Activated T-cell treated with anti-CD3 and anti-CD28 coated beads, Interleukin-2, amount 50 U/mL, for 24 hours (primary cell): Measurements from ENCODE around the gene PLXNC1.
A peak's percentile ranks its signal among the peaks of the same experiment; 100 is the strongest.

Source experiments
- DNase-seq: peaks from one replicate; pipeline ENCODE4 v3.0.0-alpha.2; 2020
- H3K27ac Mint-ChIP-seq: 2 replicates; pipeline ENCODE4 v1.8.0; 2020; ENCODE audit warnings: mild to moderate bottlenecking, mixed read lengths
- H3K27me3 Mint-ChIP-seq: 2 replicates; pipeline ENCODE4 v1.8.0; 2020; ENCODE audit warnings: mixed read lengths
- H3K36me3 Mint-ChIP-seq: 2 replicates; pipeline ENCODE4 v1.8.0; 2020; ENCODE audit warnings: low read depth, mixed read lengths
- H3K4me1 Mint-ChIP-seq: 2 replicates; pipeline ENCODE4 v1.8.0; 2020; ENCODE audit warnings: low read depth, mixed read lengths
- H3K4me3 Mint-ChIP-seq: 2 replicates; pipeline ENCODE4 v1.8.0; 2020; ENCODE audit warnings: mild to moderate bottlenecking, moderate library complexity, mixed read lengths
- H3K9me3 Mint-ChIP-seq: 2 replicates; pipeline ENCODE4 v1.8.0; 2020; ENCODE audit warnings: mixed read lengths

The PLXNC1 gene

DNA sequence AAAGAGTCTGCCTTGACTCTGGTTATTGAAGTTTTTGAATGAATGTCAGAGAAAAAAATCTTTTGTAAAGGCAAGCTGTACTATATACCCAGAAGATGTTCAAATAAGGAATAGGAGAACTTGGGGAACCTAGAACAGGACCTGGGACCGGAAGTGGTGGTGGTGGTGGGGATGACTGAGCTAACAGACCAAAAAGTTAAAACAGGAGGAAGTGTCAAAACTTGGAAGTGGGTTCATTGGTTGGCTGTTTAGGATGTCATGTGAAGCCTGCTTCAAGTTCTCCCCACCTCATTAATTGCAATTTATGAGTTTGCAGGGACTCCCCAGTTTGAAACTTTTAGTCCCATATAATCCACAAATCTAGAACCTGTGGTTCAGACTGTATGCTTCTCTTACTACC is 26.2 kb downstream of the PLXNC1 start:
- H3K4me1 Mint-ChIP-seq = peaks cover 59% of the 10 kb centered on the region
- no peak overlapping the region for H3K4me3 Mint-ChIP-seq
- no peak for DNase-seq
- no peaks in the 10 kb centered on the region for H3K9me3 Mint-ChIP-seq
- no peaks in the 10 kb centered on the region for H3K27me3 Mint-ChIP-seq
- H3K36me3 Mint-ChIP-seq = peaks cover 3% of the 10 kb centered on the region
- H3K27ac Mint-ChIP-seq = no peak overlapping the region

DNA sequence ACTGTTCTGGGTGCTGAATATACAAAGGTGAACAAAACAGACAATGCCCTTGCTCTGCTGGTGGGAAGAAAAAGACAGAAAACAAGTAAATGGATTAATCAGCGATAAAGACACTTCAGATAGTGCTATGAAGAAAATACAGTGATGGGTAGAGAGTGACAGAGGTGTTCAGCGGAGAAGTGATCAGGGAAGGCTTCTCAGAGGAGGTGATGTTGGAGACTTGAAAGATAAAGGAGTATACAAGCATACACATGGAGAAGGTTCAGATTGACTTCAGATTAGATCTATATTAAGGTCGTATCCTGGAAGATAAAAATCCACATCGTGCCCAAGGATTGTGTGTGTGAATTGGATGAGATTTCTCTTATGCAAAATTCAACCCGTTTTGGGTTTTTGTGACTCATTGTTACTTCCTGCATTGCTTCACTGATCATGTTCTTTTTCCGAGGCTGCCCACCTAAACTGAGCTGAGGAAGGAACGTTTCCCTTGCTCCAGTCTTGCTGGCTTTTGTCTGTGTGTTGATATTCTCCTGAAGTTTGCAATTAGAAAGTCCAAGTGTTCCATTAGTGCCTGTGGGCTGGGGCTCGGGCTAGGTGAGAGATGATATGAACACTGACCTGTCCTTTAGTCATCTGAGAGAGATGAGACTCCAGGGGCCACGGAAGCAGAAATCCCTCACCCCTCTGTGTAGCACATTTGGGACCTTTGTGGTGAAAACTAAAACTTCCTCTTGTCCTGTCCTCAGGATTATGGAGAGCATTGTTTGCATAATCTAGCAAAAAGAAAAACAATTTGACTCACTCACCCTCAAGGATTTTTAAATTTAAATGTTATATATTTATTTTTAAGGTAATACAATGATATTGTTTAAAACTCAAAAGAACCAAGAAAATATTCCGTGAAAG is 27.6 kb downstream of the PLXNC1 start:
- peak overlapping the region; percentile 56 for H3K27ac Mint-ChIP-seq

DNA sequence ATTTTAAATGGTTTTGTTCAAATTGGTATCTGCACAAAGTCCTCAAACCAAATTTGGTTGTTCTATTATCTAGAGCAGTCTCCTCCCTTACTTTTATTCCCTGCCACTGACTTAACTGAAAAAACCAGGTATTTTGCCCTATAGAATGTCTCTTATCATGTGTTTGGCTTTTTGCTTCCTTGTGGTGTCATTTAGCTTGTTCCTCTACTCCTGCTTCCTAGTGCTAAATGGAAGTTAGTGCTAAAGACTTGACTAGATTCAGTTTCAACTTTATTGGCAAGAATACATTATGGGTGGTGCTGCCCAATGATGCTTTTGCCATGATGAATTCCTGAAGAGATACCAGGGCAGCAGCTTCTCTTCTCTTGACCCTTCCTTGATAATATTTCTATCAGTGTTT is 29.7 kb downstream of the PLXNC1 start:
- H3K9me3 Mint-ChIP-seq = no peaks in the 10 kb centered on the region
- no peak overlapping the region for H3K4me3 Mint-ChIP-seq
- no peak overlapping the region for H3K27ac Mint-ChIP-seq
- no peak for DNase-seq
- H3K27me3 Mint-ChIP-seq = no peaks in the 10 kb centered on the region
- H3K4me1 Mint-ChIP-seq = peaks cover 38% of the 10 kb centered on the region
- peaks cover 7% of the 10 kb centered on the region for H3K36me3 Mint-ChIP-seq

More for the DNA sequence above, 27.6 kb downstream of the PLXNC1 start:
- Mint-ChIP-seq H3K4me1 (peaks cover 52% of the 10 kb centered on the region), H3K9me3 (no peaks in the 10 kb centered on the region), H3K27me3 (no peaks in the 10 kb centered on the region), H3K36me3 (peaks cover 6% of the 10 kb centered on the region), H3K4me3 (peak overlapping the region; percentile 8)
- DNase-seq = no peak

GRCh38 chr12:94178882-94179281 is 30.5 kb downstream of the PLXNC1 start:
- Mint-ChIP-seq H3K9me3 (no peaks in the 10 kb centered on the region), H3K4me1 (peaks cover 30% of the 10 kb centered on the region), H3K4me3 (no peak overlapping the region), H3K27ac (no peak overlapping the region), H3K27me3 (no peaks in the 10 kb centered on the region), H3K36me3 (peaks cover 8% of the 10 kb centered on the region)
- DNase-seq = no peak

DNA sequence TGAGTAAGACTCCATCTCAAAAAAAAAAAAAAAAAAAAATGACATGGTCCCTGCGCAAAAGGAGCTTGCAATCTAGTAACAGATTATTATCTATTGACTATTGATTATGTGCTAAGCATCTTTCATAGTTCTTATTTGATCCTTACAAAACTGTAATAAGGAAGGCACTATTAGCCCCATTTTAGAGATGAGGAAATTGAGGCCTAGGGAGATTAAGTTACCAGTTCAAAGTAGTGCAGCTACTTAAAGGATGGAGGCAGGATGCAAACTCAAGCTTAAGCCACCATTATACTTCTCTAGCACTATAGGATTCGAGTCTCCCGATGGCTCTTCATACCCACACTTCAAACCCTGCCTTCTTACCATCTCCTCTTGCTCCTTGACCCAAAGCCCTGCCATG is 31.3 kb downstream of the PLXNC1 start:
- Mint-ChIP-seq H3K4me3 (no peak overlapping the region), H3K27ac (no peak overlapping the region), H3K9me3 (no peaks in the 10 kb centered on the region), H3K27me3 (no peaks in the 10 kb centered on the region), H3K36me3 (peaks cover 8% of the 10 kb centered on the region), H3K4me1 (peaks cover 22% of the 10 kb centered on the region)
- DNase-seq = no peak

DNA sequence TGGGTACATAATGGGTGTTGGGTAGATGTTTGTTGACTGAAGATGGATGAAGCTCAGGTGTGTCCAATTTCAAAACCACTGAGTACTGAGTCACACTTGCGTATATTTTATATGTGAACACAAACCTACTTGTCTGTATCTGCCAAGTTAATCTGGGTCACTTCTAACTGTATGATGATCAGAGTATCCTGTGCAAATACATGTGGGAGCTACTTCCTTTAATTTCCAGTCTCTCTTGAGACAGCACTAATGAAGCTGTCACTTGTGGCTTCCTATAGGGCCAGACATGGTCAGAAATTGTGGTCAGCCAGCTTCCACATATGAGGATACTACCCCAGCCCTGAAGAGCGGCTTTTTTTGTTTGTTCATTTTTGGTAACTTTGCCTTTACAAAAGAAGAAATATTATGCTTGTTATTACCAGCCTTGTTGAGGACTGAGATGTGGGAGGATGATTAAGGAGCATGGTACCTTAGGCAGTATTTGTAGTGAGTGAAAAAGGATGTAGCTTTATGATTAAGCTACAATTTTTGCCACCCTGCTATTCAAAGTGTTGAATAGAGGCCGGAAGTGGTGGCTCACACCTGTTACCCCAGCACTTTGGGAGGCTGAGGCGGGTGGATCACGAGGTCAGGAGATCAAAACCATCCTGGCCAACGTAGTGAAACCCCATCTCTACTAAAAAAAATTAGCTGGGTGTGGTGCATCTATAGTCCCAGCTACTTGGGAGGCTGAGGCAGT is 32.4 kb downstream of the PLXNC1 start:
- DNase-seq = no peak
- peaks cover 15% of the 10 kb centered on the region for H3K4me1 Mint-ChIP-seq
- no peaks in the 10 kb centered on the region for H3K9me3 Mint-ChIP-seq
- no peak overlapping the region for H3K4me3 Mint-ChIP-seq
- H3K36me3 Mint-ChIP-seq = peaks cover 8% of the 10 kb centered on the region
- no peaks in the 10 kb centered on the region for H3K27me3 Mint-ChIP-seq
- H3K27ac Mint-ChIP-seq = no peak overlapping the region

DNA sequence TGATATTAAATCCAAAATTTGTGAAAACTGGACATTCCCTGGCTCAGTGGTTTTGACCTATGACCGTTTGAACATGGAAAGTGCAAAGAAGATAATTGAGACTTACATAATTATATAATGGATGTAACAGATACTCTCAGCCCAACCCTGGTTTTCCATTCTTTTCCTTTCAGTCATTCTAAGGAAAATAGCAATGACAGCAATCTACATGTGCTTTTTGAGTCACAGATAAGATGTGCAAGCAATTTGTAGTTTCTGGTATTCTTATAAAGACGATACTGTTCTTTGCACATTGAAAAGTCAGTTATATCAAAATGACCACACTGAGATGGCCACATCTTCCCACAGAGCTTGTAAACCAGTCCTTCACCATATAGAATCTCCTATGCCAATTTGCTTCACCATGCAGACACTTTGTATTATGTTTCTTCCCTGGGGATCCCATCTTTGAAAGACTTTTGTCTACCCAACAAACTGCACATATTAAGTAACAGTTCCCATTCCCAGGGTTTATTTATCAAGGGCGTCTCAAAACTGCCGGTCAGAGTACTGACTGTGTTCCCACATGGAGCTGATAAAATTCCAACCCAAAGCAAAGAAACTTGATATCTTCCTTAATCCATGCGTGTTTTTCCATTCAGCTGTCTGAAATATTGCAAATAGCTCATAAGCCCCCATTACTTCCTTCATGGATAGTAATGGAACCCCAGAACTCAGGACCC is 34.8 kb downstream of the PLXNC1 start:
- peaks cover 10% of the 10 kb centered on the region for H3K36me3 Mint-ChIP-seq
- no peak overlapping the region for H3K4me3 Mint-ChIP-seq
- DNase-seq = no peak

DNA sequence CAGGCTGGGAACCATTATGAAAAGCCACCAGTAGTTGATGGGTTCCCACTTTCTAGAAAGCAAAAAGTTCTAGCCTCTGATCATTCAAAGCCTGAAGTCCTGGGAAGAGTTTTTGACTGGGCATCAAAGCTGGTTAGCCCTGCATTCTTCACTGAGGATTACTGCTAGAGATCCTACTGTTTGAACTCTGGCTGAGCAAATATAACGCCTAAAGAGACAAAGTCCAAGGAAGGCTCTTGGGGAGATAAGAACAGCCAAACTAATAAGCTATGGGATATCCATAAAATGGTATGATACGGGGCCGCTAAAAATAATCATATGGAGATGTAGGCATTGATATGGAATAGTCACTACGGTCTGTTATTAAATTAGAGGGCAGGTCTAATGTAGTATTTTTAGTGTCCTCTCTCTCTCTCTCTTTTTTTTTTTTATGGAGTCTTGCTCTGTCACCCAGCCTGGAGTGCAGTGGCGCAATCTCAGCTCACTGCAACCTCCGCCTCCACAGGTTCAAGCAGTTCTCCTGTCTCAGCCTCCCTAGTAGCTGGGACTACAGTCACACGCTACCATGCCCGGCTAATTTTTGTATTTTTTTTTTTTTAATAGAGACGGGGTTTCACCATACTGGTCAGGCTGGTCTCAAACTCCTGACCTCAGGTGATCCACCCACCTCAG is 35.5 kb downstream of the PLXNC1 start:
- Mint-ChIP-seq H3K9me3 (no peaks in the 10 kb centered on the region), H3K4me1 (peaks cover 8% of the 10 kb centered on the region), H3K27me3 (no peaks in the 10 kb centered on the region), H3K36me3 (peaks cover 9% of the 10 kb centered on the region), H3K4me3 (no peak overlapping the region), H3K27ac (no peak overlapping the region)
- DNase-seq = no peak

More for the DNA sequence above, 34.8 kb downstream of the PLXNC1 start:
- H3K27me3 Mint-ChIP-seq = no peaks in the 10 kb centered on the region
- H3K9me3 Mint-ChIP-seq = no peaks in the 10 kb centered on the region
- H3K4me1 Mint-ChIP-seq = peaks cover 8% of the 10 kb centered on the region
- H3K27ac Mint-ChIP-seq = no peak overlapping the region

- Mint-ChIP-seq H3K4me3 (no peak overlapping the region), H3K4me1 (peaks cover 8% of the 10 kb centered on the region)
Observed at GRCh38 chr12:94184995-94185719, 36.8 kb downstream of the PLXNC1 start.

DNA sequence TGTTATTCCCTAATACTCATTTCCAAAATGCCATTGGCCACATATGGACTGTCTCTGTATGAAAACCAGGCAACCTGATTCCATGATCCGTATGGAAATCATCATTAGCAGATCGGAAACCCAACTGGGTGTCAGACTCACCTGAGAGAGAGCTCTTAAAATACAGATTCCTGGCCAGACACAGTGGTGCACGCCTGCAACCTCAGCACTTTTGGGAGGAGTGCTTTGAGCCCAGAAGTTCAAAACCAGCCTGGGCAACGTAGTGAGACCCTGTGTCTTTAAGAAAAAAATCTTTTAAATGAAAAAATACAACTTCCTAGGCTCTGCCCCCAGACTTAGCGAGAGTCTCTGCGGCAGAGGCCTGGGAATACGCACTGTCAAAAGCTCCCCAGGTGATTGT is 37.4 kb downstream of the PLXNC1 start:
- no peak overlapping the region for H3K27ac Mint-ChIP-seq
- H3K4me3 Mint-ChIP-seq = no peak overlapping the region
- peaks cover 4% of the 10 kb centered on the region for H3K9me3 Mint-ChIP-seq
- H3K4me1 Mint-ChIP-seq = peaks cover 6% of the 10 kb centered on the region
- H3K27me3 Mint-ChIP-seq = no peaks in the 10 kb centered on the region
- H3K36me3 Mint-ChIP-seq = peaks cover 11% of the 10 kb centered on the region
- DNase-seq = no peak

More at GRCh38 chr12:94184995-94185719, 36.8 kb downstream of the PLXNC1 start:
- Mint-ChIP-seq H3K9me3 (no peaks in the 10 kb centered on the region), H3K27ac (no peak overlapping the region), H3K27me3 (no peaks in the 10 kb centered on the region), H3K36me3 (peaks cover 9% of the 10 kb centered on the region)
- no peak for DNase-seq

- no peak for DNase-seq
- no peak overlapping the region for H3K27ac Mint-ChIP-seq
- no peaks in the 10 kb centered on the region for H3K27me3 Mint-ChIP-seq
- H3K36me3 Mint-ChIP-seq = peaks cover 12% of the 10 kb centered on the region
- H3K4me3 Mint-ChIP-seq = no peak overlapping the region
- H3K4me1 Mint-ChIP-seq = peaks cover 9% of the 10 kb centered on the region
- peaks cover 6% of the 10 kb centered on the region for H3K9me3 Mint-ChIP-seq
Observed at GRCh38 chr12:94186278-94187241, 38.2 kb downstream of the PLXNC1 start.

DNA sequence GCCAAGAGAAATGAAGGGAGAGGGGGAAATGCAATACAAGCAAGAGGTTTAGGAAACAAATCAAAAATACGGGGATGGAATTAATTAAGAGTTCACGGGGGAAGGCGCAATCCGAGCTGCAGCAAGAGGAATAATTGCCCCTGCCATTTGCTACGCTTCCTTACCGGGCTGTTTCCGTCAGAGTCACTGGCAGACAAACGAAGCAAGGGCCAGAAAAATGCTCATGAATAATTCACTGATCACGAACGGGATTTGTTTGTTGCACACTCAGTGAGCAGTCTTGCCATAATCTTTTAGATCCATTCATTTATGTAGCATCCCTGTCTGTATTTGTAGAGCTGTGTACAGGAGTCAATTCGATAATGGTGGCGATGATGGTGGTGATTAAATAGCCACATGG is 39.0 kb downstream of the PLXNC1 start:
- H3K9me3 Mint-ChIP-seq = peaks cover 6% of the 10 kb centered on the region
- H3K36me3 Mint-ChIP-seq = peaks cover 19% of the 10 kb centered on the region
- H3K4me1 Mint-ChIP-seq = peaks cover 9% of the 10 kb centered on the region
- no peaks in the 10 kb centered on the region for H3K27me3 Mint-ChIP-seq
- H3K27ac Mint-ChIP-seq = no peak overlapping the region
- no peak for DNase-seq
- no peak overlapping the region for H3K4me3 Mint-ChIP-seq

DNA sequence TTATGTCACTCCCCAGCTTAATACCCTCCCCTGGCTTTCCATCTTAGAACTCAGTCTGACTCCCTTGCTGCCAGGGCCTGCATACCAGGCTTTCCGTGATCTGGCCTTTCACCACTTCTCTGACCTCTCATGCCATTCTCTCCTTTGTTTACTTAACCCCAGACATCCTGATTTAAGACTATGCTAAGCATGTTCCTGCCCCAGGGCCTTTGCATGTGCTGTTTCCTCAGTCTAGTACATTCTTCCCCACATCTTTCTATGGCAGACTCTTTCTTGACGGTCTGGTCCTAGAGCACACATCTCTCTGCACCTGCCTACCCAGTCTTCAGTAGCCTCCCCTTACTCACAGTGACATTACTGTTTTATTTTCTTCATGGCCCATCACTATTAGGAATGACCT is 42.2 kb downstream of the PLXNC1 start:
- H3K9me3 Mint-ChIP-seq = peaks cover 6% of the 10 kb centered on the region
- DNase-seq = no peak
- no peaks in the 10 kb centered on the region for H3K27me3 Mint-ChIP-seq
- H3K4me1 Mint-ChIP-seq = peaks cover 6% of the 10 kb centered on the region
- H3K36me3 Mint-ChIP-seq = peaks cover 18% of the 10 kb centered on the region
- H3K4me3 Mint-ChIP-seq = no peak overlapping the region
- H3K27ac Mint-ChIP-seq = no peak overlapping the region
